ENCODE measurements around the gene DNAJB14. TPM values are rescaled to one million over a fixed set of nuclear protein-coding genes. Genes with fewer than 3 reads are reported as not detected.

Gene DNAJB14
- total RNA-seq, 4 donors from 2014 or later: 18.4 to 64.9 (median 19.8) TPM

DNA sequence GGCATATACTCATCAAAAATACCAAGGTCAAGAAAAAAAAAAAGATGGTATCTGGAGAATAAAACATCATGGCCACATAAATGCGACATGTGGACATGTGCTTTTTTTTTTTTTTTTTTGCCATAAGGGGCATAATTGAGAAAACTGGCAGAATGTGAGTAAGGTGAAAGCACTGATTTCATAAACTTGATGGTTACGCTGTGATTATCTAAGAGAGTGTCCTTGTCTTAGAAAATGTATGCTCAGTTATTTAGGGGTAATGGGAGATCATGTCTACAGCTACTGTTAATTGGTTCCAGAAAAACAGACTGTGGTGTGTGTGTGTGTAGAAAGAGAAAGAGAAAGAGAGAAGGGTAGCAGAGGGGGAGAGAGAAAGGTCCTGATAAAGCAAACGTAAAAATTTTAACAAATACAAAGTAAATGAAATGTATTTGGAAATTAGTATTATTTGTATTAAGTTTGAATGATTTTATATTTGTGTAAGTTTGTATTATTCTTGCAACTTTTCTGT, 8.1 kb downstream of the DNAJB14 start:
- intact Hi-C loops (cut with DNase I; ENCODE audit: low total_unique reads): no loop called here
- no peak overlapping the region for H3K4me3 ChIP-seq (ENCODE audit: low read depth, poor library complexity, severe bottlenecking)
- no peak for TF ChIP-seq POLR2A (IDR thresholded peaks at IDR 0.05)
- TF ChIP-seq, protein P1, sequence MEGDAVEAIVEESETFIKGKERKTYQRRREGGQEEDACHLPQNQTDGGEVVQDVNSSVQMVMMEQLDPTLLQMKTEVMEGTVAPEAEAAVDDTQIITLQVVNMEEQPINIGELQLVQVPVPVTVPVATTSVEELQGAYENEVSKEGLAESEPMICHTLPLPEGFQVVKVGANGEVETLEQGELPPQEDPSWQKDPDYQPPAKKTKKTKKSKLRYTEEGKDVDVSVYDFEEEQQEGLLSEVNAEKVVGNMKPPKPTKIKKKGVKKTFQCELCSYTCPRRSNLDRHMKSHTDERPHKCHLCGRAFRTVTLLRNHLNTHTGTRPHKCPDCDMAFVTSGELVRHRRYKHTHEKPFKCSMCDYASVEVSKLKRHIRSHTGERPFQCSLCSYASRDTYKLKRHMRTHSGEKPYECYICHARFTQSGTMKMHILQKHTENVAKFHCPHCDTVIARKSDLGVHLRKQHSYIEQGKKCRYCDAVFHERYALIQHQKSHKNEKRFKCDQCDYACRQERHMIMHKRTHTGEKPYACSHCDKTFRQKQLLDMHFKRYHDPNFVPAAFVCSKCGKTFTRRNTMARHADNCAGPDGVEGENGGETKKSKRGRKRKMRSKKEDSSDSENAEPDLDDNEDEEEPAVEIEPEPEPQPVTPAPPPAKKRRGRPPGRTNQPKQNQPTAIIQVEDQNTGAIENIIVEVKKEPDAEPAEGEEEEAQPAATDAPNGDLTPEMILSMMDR (IDR thresholded peaks at IDR 0.05): no peak
- no peak for DNase-seq (ENCODE audit: low spot score in 2 of 2)
- 89 to 93% methylated on average over 3 of the region's 3 CpGs for WGBS, 2 donors

DNA sequence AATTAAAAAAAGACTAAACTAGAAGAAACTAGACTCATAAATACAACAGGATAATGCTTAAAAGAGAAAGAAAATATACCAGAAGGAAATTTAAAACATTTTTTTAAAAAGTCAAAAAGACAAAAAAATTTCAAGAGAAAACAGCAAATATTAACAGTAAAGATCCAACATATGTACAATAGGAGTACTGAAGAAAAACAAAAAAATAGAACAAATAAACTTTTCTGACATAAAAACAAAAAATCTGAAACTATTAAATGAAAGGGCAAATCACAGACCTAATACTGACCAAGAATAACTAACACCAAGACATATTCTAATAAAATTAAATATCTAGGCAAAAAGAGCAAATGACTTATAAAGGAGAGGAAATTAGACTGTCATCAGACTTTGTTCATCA, 11.5 kb downstream of the DNAJB14 start:
- intact Hi-C loops (cut with DNase I; ENCODE audit: low total_unique reads): no loop called here
- TF ChIP-seq POLR2A (IDR thresholded peaks at IDR 0.05): no peak
- TF ChIP-seq, protein P1 (IDR thresholded peaks at IDR 0.05): no peak
- DNase-seq (ENCODE audit: low spot score in 2 of 2): no peak
- no peak overlapping the region for H3K4me3 ChIP-seq (ENCODE audit: low read depth, poor library complexity, severe bottlenecking)

DNA sequence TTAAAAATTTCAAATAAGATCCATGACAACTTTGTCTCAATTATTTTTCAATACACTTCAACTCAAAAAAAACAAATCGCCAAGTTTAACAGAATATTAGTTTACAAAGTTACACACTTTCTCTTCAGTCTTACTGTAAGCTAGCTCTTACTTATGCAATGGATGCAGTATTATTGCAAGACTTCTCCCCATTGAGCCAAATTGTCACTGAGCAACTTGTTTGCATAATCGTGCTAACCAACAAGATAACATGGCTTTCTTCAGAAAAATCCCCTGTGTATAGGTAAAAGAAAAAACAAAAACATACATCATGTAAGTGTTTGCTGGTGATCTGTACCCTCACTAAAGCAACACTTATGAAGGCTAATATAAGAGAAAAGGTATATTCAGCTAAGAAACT, 18.9 kb downstream of the DNAJB14 start:
- TF ChIP-seq, protein P1 (IDR thresholded peaks at IDR 0.05): no peak
- no peak for TF ChIP-seq POLR2A (IDR thresholded peaks at IDR 0.05)
- intact Hi-C loops (cut with DNase I; ENCODE audit: low total_unique reads): no loop called here
- H3K4me3 ChIP-seq (ENCODE audit: low read depth, poor library complexity, severe bottlenecking): no peak overlapping the region
- DNase-seq (ENCODE audit: low spot score in 2 of 2): no peak
- WGBS, 2 donors: 89 to 92% methylated on average over 2 of the region's 2 CpGs

DNA sequence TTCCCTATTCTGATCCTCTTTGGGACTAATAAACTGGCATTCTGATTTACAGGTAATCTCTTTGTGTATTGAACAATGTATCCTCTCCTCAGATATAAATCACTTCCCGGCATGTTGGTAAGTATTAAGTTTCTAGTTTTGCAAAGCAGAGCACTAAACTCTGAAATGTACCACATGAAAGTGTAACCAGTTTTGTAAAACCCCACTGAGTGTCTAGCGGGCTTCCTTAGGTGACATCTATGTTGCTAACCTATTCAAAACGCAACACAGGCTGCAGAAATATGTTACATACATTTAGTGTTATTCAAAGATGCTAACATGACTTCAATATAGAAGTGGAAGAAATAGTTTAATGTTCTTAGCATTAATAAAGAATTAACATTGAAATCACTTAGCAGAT, 25.2 kb downstream of the DNAJB14 start:
- 99% methylated on average over 3 of the region's 3 CpGs for WGBS, 2 donors

DNA sequence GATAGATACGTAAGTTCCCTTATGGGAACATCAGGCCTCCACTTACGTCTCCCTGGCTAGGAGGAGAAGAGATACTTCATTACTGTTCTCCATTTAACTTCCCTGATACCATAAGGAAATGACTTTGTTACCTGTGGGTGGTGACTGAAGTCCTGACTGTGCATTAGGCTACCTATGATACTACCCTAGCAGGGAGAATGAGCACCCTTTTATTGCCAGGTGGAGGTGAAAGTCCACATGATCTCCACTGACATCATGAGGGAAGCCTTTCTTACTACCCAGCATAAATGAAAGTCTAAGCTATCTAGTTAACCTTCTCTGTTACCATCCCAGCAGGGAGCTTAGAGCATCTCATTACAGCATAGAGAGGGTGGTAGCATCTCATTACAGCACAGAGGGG, 27.8 kb downstream of the DNAJB14 start:
- no peak overlapping the region for H3K4me3 ChIP-seq (ENCODE audit: low read depth, poor library complexity, severe bottlenecking)
- TF ChIP-seq, protein P1 (IDR thresholded peaks at IDR 0.05): no peak
- no peak for TF ChIP-seq POLR2A (IDR thresholded peaks at IDR 0.05)
- intact Hi-C loops (cut with DNase I; ENCODE audit: low total_unique reads): no loop called here
- WGBS, 2 donors: 98% methylated on average over 2 of the region's 2 CpGs
- DNase-seq (ENCODE audit: low spot score in 2 of 2): no peak

More for the DNA sequence above, 25.2 kb downstream of the DNAJB14 start:
- no peak overlapping the region for H3K4me3 ChIP-seq (ENCODE audit: low read depth, poor library complexity, severe bottlenecking)
- DNase-seq (ENCODE audit: low spot score in 2 of 2): no peak
- TF ChIP-seq, protein P1 (IDR thresholded peaks at IDR 0.05): no peak
- TF ChIP-seq POLR2A (IDR thresholded peaks at IDR 0.05): no peak
- intact Hi-C loops (cut with DNase I; ENCODE audit: low total_unique reads): no loop called here

DNA sequence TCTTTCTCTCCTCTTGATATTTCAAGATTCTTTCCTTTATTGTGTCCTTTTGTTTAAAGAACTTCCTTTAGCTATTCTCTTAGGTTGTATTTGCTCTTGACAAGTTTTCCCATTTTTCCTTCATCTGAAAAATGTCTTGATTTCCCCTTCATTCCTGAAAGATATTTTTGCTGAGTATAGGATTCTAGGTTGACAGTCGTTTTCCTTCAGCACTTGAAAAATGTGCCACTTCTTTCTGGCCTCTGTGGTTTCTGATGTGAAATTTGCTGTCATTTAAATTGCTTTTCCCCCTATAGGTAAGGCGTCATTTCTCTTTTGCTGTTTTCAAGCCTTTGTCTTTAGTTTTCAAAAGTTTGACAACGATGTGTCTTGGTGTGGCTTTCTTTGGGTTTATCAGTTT, 28.8 kb downstream of the DNAJB14 start:
- 95 to 97% methylated on average over 3 of the region's 3 CpGs for WGBS, 2 donors
- DNase-seq (ENCODE audit: low spot score in 2 of 2): no peak
- TF ChIP-seq, protein P1 (IDR thresholded peaks at IDR 0.05): no peak
- no peak for TF ChIP-seq POLR2A (IDR thresholded peaks at IDR 0.05)
- H3K4me3 ChIP-seq (ENCODE audit: low read depth, poor library complexity, severe bottlenecking): no peak overlapping the region
- intact Hi-C loops (cut with DNase I; ENCODE audit: low total_unique reads): no loop called here

All from lower leg skin (tissue), 4 donors.